Stomach smooth muscle (tissue), 2 donors: Measurements from ENCODE around the gene SH2D1B.

Experiments
- H3K27ac ChIP-seq: one replicate; pipeline ENCODE4 v1.7.0; 2013; ENCODE audit warnings: mild to moderate bottlenecking, low read length, inconsistent platforms
- H3K27me3 ChIP-seq, 2 donors: one replicate each; pipeline ENCODE4 v1.7.0; 2013; ENCODE audit warnings: low read length in 2 of 2; ENCODE audit not compliant: insufficient read depth in 2 of 2, control insufficient read depth in 1 of 2
- H3K36me3 ChIP-seq, 2 donors: one replicate each; pipeline ENCODE4 v1.7.0; 2013; ENCODE audit warnings: low read length in 2 of 2; ENCODE audit not compliant: control insufficient read depth in 2 of 2, insufficient read depth in 2 of 2
- H3K4me1 ChIP-seq: one replicate; pipeline ENCODE4 v1.7.0; 2013; ENCODE audit warnings: low read length; ENCODE audit not compliant: control insufficient read depth, insufficient read depth
- H3K4me3 ChIP-seq, 2 donors: one replicate each; pipeline ENCODE4 v1.7.0; 2013; ENCODE audit warnings: low read length in 2 of 2
- H3K9ac ChIP-seq, 2 donors: one replicate each; pipeline ENCODE4 v1.7.0; 2013; ENCODE audit warnings: low read length in 2 of 2, mild to moderate bottlenecking in 1 of 2
- H3K9me3 ChIP-seq, 2 donors: one replicate each; pipeline ENCODE4 v1.7.0; 2013; ENCODE audit warnings: low read length in 2 of 2; ENCODE audit not compliant: control insufficient read depth in 2 of 2
- donor health status: healthy.
- donor health status: Pancreatic carcinoma.

Gene SH2D1B

GRCh38 chr1:162349635-162350330 lies 62.2 kb downstream of the SH2D1B start:
- H3K36me3 ChIP-seq: no peaks in the 10 kb centered on the region
- H3K27me3 ChIP-seq: no peaks in the 10 kb centered on the region
- H3K9me3 ChIP-seq: no peaks in the 10 kb centered on the region
- no peaks in the 10 kb centered on the region for H3K4me1 ChIP-seq
- no peak overlapping the region for H3K27ac ChIP-seq
- no peak overlapping the region for H3K4me3 ChIP-seq
- no peak overlapping the region for H3K9ac ChIP-seq

GRCh38 chr1:162347281-162347680 lies 64.7 kb downstream of the SH2D1B start:
- Histone ChIP-seq H3K9me3 (no peaks in the 10 kb centered on the region), H3K36me3 (no peaks in the 10 kb centered on the region), H3K27ac (no peak overlapping the region), H3K4me3 (no peak overlapping the region), H3K27me3 (no peaks in the 10 kb centered on the region), H3K9ac (no peak overlapping the region), H3K4me1 (no peaks in the 10 kb centered on the region)
